ENCODE results near the gene IFT81. TPM values are rescaled to one million over a fixed set of nuclear protein-coding genes. Genes with fewer than 3 reads are reported as not detected.

Gene IFT81
- total and polyA plus RNA-seq, 2 donors from 2014 or later = 6.5 to 16.6 TPM

DNA sequence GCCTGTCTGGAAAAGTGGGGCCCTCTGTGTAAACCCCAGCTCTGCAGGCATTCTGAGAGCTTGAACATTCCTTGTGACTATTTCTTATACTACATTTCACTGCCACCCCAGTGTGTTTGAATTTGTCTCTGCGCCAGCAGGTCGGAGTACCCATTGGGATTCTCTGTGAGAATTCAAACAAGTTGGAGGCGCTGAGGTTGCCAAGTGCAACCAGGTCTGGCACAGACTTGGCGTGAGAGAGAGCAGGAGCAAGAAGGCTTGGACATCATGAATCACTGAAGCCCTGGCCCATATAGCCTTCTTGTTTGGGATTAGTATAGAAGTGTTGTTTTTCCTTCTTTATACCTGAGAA lies 123.9 kb downstream of the IFT81 start:
- Histone ChIP-seq H3K9me3 (ENCODE audit: control insufficient read depth in 2 of 3, insufficient read depth in 1 of 3, low read length in 3 of 3) (no peaks in the 10 kb centered on the region), H3K4me1 (ENCODE audit: control insufficient read depth in 2 of 3, insufficient read depth in 2 of 3, low read depth in 1 of 3, low read length in 3 of 3) (peaks cover 11 to 60% (median 47%) of the 10 kb centered on the region in 3 donors), H3K27ac (ENCODE audit: low read depth in 2 of 2, low read length in 2 of 2) (peak overlapping the region; percentile 82 to 88), H3K27me3 (ENCODE audit: control insufficient read depth, insufficient read depth, low read length) (no peaks in the 10 kb centered on the region), H3K36me3 (ENCODE audit: control insufficient read depth in 2 of 3, insufficient read depth in 3 of 3, low read length in 3 of 3) (peaks cover 0 to 4% (median 0%) of the 10 kb centered on the region in 3 donors), H3K4me3 (ENCODE audit: low read length in 3 of 3) (peak overlapping the region in 2 of 3 donors; percentile 14 to 45), H3K9ac (ENCODE audit: low read length in 3 of 3) (peak overlapping the region in 1 of 3 donors; percentile 53)
- DNase-seq (no peak), FAIRE-seq (no peak)
- intact Hi-C loops (cut with DNase I) = no loop called here
- TF ChIP-seq, protein P1, sequence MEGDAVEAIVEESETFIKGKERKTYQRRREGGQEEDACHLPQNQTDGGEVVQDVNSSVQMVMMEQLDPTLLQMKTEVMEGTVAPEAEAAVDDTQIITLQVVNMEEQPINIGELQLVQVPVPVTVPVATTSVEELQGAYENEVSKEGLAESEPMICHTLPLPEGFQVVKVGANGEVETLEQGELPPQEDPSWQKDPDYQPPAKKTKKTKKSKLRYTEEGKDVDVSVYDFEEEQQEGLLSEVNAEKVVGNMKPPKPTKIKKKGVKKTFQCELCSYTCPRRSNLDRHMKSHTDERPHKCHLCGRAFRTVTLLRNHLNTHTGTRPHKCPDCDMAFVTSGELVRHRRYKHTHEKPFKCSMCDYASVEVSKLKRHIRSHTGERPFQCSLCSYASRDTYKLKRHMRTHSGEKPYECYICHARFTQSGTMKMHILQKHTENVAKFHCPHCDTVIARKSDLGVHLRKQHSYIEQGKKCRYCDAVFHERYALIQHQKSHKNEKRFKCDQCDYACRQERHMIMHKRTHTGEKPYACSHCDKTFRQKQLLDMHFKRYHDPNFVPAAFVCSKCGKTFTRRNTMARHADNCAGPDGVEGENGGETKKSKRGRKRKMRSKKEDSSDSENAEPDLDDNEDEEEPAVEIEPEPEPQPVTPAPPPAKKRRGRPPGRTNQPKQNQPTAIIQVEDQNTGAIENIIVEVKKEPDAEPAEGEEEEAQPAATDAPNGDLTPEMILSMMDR (IDR thresholded peaks at IDR 0.05; ENCODE audit: borderline replicate concordance, extremely low read depth, insufficient read depth) = no peak

DNA sequence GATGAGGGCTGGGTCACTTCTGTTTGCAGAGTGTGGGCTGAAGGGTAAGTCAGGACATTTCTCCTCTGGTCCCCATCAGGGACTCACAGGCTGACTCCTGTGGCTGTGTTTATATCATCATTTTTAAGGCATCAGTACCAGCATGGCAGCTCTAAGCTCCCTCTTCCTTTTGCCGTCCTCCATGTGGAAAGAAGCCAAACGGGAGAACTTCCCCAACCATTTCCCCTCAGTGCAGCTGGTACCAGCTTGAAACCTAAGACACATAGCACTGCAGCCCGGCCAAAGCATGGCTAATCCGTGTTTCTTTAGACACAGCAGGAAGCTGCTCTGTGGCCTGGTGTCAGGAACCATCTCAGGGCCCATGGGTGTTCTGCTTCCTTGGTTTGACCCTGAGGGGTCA lies 124.9 kb downstream of the IFT81 start:
- H3K9me3 ChIP-seq (ENCODE audit: control insufficient read depth in 2 of 3, insufficient read depth in 1 of 3, low read length in 3 of 3) = no peaks in the 10 kb centered on the region
- peak in 2 of 5 donors; percentile 31 to 59 for DNase-seq
- peak overlapping the region in 1 of 3 donors; percentile 8 for H3K9ac ChIP-seq (ENCODE audit: low read length in 3 of 3)
- FAIRE-seq = no peak
- H3K4me3 ChIP-seq (ENCODE audit: low read length in 3 of 3) = peak overlapping the region in 1 of 3 donors; percentile 23
- H3K36me3 ChIP-seq (ENCODE audit: control insufficient read depth in 2 of 3, insufficient read depth in 3 of 3, low read length in 3 of 3) = no peaks in the 10 kb centered on the region
- H3K27me3 ChIP-seq (ENCODE audit: control insufficient read depth, insufficient read depth, low read length) = no peaks in the 10 kb centered on the region
- H3K4me1 ChIP-seq (ENCODE audit: control insufficient read depth in 2 of 3, insufficient read depth in 2 of 3, low read depth in 1 of 3, low read length in 3 of 3) = peaks cover 11 to 66% (median 47%) of the 10 kb centered on the region in 3 donors
- intact Hi-C loops (cut with DNase I) = no loop called here
- TF ChIP-seq, protein P1 (IDR thresholded peaks at IDR 0.05; ENCODE audit: borderline replicate concordance, extremely low read depth, insufficient read depth) = no peak
- H3K27ac ChIP-seq (ENCODE audit: low read depth in 2 of 2, low read length in 2 of 2) = peak overlapping the region; percentile 68 to 81

DNA sequence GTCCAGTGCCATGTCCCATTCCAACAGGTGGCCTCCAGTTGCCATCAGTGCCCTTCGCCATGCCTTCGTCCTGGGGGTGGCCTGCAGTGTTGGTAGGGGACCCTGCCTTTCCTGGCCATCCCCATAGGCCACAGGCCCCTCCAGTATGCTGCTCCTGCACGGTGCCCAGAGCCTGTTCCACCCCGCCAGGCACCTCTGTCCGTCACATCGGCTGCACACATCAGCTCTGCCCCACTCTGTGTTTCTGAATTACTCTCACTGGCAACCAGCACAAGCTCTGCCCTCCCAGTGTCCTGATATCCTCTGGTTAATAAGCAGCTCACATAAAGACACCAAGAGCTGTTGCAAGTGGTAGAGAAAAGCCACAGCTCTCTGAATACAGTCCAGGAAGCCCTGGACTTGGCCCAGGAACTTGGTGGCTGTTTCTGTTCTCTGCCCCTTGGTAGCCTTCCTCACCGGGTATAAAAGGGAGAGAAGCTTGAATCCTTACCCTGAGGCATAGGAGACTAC lies 125.6 kb downstream of the IFT81 start:
- intact Hi-C loops (cut with DNase I) = no loop called here
- peaks cover 11 to 62% (median 47%) of the 10 kb centered on the region in 3 donors for H3K4me1 ChIP-seq (ENCODE audit: control insufficient read depth in 2 of 3, insufficient read depth in 2 of 3, low read depth in 1 of 3, low read length in 3 of 3)
- no peak for FAIRE-seq

More for the DNA sequence above, 125.6 kb downstream of the IFT81 start:
- H3K9me3 ChIP-seq (ENCODE audit: control insufficient read depth in 2 of 3, insufficient read depth in 1 of 3, low read length in 3 of 3) = no peaks in the 10 kb centered on the region
- H3K27ac ChIP-seq (ENCODE audit: low read depth in 2 of 2, low read length in 2 of 2) = peak overlapping the region; percentile 76 to 81
- H3K36me3 ChIP-seq (ENCODE audit: control insufficient read depth in 2 of 3, insufficient read depth in 3 of 3, low read length in 3 of 3) = no peaks in the 10 kb centered on the region
- H3K9ac ChIP-seq (ENCODE audit: low read length in 3 of 3) = peak overlapping the region in 1 of 3 donors; percentile 3
- peak overlapping the region in 2 of 3 donors; percentile 16 to 23 for H3K4me3 ChIP-seq (ENCODE audit: low read length in 3 of 3)
- peak; percentile 51 to 82 (median 73) for DNase-seq
- H3K27me3 ChIP-seq (ENCODE audit: control insufficient read depth, insufficient read depth, low read length) = no peaks in the 10 kb centered on the region
- TF ChIP-seq, protein P1 (IDR thresholded peaks at IDR 0.05; ENCODE audit: borderline replicate concordance, extremely low read depth, insufficient read depth) = no peak

Measured in kidney (tissue), 14 donors.